ENCODE data around the gene HIKESHI.
"Not testable (repeated sequence)": the region's sequence is repeated elsewhere in the genome, so short reads cannot be mapped to it uniquely, and the experiment has no call there.

Gene HIKESHI

DNA sequence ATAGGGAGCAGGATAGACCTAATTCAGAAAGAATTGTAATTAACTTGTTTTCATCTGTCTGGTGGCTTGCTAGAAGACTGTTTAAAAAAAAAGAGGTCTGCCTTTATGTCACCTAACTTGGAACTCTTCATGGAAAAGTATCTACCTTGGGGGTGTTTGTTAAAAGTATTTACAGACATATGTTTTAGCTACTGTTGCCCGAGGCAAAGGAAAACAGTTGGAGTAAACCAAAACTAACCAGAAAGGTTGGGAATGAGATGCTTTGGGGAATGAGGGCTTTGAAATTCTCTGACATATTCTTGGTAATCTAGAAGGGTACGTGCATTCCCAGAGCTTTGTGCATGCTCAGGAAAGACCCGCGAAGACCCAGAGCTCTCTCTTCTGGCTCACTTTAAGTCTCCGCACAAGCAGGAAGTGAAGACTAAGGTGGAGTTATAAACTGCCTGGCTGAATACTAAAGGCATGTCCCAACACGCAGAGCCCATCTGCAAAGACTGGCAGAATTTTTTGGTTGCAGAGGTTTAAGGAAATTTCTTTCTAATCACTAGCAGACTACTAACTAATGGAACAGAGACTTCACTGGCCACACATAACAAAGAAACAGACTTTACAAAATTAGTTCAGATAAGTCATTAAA, 33.2 kb downstream of the HIKESHI start:
- no peak for DNase-seq (ENCODE audit: low read depth)
- H3K4me3 ChIP-seq (ENCODE audit: low read depth, low read length) = no peak overlapping the region
- TF ChIP-seq, protein P1, sequence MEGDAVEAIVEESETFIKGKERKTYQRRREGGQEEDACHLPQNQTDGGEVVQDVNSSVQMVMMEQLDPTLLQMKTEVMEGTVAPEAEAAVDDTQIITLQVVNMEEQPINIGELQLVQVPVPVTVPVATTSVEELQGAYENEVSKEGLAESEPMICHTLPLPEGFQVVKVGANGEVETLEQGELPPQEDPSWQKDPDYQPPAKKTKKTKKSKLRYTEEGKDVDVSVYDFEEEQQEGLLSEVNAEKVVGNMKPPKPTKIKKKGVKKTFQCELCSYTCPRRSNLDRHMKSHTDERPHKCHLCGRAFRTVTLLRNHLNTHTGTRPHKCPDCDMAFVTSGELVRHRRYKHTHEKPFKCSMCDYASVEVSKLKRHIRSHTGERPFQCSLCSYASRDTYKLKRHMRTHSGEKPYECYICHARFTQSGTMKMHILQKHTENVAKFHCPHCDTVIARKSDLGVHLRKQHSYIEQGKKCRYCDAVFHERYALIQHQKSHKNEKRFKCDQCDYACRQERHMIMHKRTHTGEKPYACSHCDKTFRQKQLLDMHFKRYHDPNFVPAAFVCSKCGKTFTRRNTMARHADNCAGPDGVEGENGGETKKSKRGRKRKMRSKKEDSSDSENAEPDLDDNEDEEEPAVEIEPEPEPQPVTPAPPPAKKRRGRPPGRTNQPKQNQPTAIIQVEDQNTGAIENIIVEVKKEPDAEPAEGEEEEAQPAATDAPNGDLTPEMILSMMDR (IDR thresholded peaks at IDR 0.05; ENCODE audit: low read depth, low read length, missing control alignments) = no peak

DNA sequence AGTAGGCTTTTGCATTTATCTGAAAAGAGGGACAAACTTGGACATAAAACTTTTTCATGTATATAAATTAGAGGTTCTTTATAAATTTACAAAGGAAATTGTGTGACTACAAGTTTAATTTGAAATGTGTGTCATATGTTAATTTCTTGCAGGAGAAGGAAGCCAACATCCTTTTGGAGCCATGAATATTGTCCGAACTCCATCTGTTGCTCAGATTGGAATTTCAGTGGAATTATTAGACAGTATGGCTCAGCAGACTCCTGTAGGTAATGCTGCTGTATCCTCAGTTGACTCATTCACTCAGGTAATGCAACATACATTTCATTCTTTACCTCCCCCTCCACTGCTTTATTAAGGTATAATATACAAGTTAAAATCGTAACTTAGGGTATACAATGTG, 35.2 kb downstream of the HIKESHI start:
- H3K4me3 ChIP-seq (ENCODE audit: low read depth, low read length) = no peak overlapping the region
- no peak for DNase-seq (ENCODE audit: low read depth)
- TF ChIP-seq, protein P1 (IDR thresholded peaks at IDR 0.05; ENCODE audit: low read depth, low read length, missing control alignments) = no peak

DNA sequence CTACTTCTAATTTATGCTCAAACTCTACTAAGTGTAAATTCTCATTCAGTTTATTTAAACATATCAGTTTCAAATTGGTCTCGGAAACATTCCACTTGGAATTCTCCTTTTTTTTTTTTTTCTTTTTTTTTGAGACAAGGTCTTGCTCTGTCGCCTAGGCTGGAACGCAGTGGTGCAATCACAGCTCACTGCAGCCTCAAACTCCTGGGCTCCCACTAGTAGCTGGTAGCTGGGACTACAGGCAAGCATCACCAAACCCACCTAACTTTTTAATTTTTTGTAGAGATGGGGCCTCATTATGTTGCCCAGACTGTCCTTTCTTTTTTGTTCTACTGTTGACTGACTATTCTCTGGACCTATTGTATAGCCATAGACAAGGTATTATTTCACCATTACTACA, 39.3 kb downstream of the HIKESHI start:
- H3K4me3 ChIP-seq (ENCODE audit: low read depth, low read length) = no peak overlapping the region
- TF ChIP-seq, protein P1 (IDR thresholded peaks at IDR 0.05; ENCODE audit: low read depth, low read length, missing control alignments) = no peak
- DNase-seq (ENCODE audit: low read depth) = no peak

DNA sequence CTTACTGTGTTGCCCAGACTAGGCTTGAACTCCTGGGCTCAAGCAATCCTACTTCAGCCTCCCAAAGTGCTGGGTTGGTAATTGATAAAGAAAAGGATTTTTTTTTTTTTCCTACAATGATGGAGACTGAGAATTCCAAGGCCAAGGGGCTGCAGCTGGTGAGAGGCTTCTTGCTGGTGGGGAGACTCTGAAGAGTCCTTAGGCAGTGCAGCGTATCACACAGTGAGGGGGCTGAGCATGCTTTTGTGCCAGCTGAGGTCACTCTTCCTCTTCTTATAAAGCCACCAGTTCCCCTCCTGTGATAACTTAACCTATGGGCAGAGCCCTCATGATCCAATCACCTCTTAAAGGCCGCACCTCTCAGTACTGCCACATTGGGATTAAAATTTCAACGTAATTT, 44.5 kb downstream of the HIKESHI start:
- DNase-seq (ENCODE audit: low read depth) = no peak
- TF ChIP-seq, protein P1 (IDR thresholded peaks at IDR 0.05; ENCODE audit: low read depth, low read length, missing control alignments) = no peak
- no peak overlapping the region for H3K4me3 ChIP-seq (ENCODE audit: low read depth, low read length)

DNA sequence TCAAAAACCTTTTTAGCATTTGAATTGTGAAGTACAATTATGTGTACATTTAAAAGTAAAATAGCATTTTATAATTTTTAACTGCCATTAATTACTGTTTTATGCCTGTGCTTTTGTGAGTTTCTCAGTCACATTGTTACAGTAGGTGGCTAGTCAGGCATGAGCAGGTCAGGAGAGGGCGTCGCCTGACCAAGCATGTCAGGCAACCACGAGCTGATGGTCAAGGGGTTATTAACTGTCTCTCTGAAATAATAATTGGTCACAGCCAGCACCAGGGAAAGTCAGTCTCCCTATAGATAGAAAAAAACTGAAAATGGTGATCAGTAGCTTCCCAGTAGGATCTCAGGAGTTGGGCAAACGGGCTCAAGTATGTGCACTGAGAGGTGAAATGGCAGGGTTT, 53.2 kb downstream of the HIKESHI start:
- H3K4me3 ChIP-seq (ENCODE audit: low read depth, low read length) = no peak overlapping the region
- TF ChIP-seq, protein P1 (IDR thresholded peaks at IDR 0.05; ENCODE audit: low read depth, low read length, missing control alignments) = no peak
- no peak for DNase-seq (ENCODE audit: low read depth)

DNA sequence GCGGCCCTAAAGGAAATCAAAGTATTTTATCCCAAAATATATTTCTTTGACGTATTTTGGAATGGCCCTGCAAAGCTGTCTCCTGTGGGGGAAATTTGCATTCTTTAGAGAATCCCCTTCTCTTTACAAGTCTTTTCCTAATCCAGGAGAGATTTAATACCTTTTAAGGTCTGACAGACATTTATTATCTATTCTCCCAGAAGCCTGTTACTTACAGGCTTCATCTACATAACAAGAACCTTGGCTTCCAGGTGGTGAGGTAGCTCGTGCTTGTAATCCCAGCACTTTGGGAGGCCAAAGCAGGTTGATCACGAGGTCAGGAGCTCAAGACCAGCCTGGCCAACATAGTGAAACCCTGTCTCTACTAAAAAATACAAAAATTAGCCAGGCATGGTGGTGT, 55.4 kb downstream of the HIKESHI start:
- H3K4me3 ChIP-seq (ENCODE audit: low read depth, low read length); DNase-seq (ENCODE audit: low read depth): not testable (repeated sequence)

DNA sequence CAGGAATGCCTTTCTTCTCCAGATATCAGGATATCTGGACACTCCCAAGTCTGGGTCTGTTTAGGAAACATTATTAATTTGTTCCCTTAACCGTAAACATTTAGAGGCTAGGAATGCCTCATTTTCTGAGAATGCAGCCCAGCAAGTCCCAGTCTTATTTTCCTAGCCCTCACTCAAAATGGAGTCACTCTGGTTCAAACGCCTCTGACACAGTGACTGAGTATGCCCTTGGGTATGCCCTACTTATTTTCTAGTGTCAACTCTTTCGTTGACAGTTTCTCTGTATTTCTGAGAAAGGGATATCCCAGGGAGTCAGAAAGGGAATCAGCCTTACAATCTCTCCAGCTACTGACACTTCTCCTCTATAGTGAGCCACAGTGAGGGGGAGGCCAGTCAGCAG, 56.7 kb downstream of the HIKESHI start:
- H3K4me3 ChIP-seq (ENCODE audit: low read depth, low read length) = no peak overlapping the region
- TF ChIP-seq, protein P1 (IDR thresholded peaks at IDR 0.05; ENCODE audit: low read depth, low read length, missing control alignments) = no peak
- no peak for DNase-seq (ENCODE audit: low read depth)
